SKM-1 (cell line): Measurements from ENCODE around the gene BAZ2B.
A peak's percentile ranks its signal among the peaks of the same experiment; 100 is the strongest.
"Not testable (repeated sequence)": the region's sequence is repeated elsewhere in the genome, so short reads cannot be mapped to it uniquely, and the experiment has no call there.

Experiments
- DNase-seq: peaks from one replicate; lab custom pipeline; 2025; ENCODE audit not compliant: unreplicated experiment; lab: John Stamatoyannopoulos, UW

Gene BAZ2B

DNA sequence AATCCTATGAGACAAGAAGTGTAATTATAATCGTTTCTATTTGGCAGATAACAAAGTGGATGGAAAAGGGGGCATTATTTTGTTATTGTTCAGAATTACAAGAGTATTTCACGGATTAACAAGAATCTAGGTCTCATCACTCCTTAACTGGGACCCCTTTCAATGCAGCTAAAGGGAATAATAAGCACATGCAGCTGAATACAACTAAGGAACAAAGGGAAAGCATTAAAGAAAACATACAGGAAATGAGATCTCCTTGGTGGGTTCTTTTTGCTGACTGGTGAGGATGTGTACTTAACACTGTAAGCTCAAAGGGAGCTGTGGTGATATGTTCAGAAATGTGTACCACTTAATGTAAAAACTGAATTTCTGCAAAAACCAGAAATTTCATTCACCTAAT lies 189.3 kb downstream of the BAZ2B start:
- no peak for DNase-seq

- DNase-seq: no peak
These were observed 196.9 kb downstream of the BAZ2B start for GRCh38 chr2:159419403-159419802.

DNA sequence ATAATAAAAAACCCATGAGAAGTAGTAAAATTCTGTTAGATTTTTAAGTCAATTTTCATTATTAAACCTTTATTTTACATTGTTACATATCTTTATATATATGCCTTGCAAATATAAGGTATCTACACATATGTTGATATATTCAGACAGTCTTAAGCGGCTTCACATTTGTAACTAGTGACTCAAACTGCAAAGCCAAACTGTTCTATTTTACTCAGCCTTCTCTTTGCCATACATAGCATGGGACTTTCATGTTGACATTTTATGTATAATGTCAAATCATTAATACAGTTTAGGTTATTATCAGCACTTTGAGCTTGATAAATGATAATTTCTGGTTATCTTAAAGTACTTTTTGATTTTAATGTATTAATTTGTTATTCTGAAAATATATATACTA lies 204.9 kb downstream of the BAZ2B start:
- no peak for DNase-seq

DNA sequence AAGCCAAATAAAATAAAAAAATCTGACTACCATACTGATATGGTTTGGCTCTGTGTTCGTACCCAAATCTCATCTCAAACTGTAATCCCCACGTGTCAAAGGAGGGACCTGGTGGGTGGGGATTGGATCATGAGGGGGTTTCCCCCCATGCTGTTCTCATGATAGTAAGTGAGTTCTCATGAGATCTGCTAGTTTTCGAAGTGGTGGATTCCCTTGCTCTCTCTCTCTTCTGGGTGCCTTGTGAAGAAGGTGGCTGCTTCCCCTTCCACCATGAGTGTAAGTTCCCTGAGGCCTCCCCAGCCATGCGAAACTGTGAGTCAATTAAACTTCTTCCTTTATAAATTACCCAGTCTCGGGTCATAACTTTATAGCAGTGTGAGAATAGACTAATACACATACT lies 206.1 kb downstream of the BAZ2B start:
- no peak for DNase-seq

DNA sequence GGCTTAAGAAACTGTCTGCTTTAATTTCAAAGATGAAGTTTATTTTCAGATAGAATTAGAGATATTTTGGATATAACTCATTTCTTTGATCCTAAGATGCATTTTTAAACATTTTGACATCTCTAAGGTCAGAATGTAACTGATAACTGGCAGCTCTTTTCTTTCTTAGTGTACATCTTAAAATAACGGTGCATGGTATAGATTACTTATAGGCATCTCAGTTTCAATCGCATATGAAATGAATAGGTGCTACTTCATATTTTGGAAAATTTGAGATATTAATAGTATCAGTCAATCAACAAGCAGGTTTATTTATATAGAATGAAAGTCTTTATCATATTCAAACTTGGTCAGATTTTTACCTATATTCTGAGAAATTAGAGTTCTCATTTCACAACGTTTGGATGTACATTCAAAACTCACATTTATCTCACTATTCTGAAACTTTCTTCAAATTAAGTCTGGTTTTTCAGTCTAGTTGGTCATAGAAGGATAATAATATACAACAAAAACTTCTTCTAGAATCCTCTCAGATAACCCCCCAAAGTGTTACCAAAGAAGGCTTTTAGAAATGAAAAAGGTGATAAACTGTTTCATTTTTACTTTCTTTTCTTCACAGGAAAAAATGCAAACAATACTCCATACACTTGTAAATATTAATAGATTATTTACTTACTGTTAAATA lies 207.1 kb downstream of the BAZ2B start:
- DNase-seq: no peak

DNA sequence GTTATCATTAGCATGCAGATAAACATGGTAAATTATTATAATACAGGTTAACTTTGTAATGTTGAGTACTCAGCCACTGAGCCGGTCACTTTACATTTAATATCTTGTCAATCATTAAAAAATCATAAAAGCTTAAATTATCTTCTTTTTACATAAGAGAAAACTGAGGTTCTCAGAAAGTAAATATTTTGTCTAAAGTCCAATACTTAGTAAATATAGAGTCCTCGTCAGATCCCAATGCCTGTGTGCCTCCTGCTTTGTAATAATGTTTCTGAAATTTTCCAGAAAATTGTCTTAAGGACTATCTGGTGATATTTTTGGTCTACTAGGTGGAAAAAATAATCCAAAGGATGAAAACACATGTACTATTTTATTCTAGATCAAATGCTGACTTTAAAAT lies 213.6 kb downstream of the BAZ2B start:
- DNase-seq: no peak

DNA sequence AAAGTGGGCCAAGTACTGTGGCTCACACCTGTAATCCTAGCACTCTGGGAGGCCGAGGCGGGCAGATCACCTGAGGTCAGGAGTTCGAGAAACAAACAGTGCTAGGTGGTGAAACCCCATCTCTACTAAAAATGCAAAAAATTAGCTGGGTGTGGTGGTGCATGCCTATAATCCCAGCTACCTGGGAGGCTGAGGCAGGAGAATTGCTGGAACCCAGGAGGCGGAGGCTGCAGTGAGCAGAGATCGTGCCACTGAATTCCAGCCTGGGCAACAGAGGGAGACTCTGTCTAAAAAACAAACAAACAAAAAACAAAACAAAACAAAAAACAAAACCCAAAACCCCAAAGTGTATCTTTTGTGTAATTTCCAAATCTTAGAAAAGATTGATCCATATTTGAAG lies 214.2 kb downstream of the BAZ2B start:
- DNase-seq: not testable (repeated sequence)

GRCh38 chr2:159399716-159400415 lies 216.5 kb downstream of the BAZ2B start:
- DNase-seq: no peak

DNA sequence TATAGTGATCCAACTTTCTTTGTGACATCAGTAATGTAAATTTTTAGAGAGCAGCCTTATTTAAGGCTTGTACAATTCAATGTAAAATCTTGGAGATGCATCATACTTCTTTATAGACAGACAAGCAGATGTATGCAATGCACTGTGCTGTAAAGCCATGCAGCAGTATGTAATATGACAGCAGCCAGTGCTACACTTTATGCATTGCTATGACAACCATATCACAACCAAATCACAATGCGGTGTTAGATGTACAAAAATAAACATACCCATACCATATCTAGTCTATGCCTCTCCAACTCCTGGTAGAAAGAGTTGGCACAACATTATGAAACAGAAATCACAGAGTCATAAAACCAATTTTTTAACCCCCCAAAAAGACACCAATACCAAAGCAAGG lies 219.5 kb downstream of the BAZ2B start:
- DNase-seq: no peak

DNA sequence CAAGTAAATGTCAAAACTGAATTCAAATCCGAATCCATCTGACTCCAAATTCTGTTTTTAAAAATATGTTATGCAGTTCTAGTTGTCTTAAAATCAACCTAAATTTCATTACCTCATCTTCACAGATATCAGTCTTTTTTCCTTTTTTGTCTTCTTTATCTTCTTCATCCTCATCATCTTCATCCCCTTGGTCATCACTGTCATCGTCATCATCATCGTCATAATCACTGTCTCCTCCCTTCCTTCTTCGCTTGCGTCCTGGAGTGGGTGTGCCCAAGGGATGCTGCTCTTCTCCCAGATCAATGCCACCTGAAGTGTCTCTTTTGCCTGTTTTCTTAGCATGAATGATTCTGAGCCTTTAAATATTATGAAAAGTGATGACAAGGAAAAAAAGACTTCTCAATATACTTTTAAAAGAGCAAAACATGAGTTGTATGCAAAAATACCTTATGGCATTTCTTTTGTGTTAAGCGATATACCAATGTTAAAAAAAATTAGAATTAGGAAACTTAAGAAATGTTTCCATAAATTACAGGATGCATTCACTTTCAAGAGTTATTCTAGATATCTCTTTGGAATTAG lies 233.8 kb downstream of the BAZ2B start:
- no peak for DNase-seq

DNA sequence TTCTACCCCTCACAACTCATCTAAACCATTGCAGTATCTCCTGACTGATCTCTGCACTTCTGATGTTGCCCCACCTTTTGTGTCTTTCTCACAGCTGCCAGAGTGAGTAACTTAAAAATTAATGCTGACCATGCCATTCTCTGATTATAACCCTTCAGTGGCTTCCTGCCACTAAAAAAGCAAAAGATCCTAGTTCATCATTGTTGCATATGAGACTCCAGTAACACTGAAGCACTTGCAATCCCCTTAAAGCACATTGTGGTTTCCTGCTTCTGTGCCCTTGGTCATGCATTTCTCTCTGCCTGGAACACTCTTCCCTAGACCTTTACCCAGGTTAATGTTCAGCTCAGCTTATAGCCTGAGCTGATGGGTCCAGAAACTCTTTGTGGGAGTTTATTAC lies 234.8 kb downstream of the BAZ2B start:
- DNase-seq: no peak

DNA sequence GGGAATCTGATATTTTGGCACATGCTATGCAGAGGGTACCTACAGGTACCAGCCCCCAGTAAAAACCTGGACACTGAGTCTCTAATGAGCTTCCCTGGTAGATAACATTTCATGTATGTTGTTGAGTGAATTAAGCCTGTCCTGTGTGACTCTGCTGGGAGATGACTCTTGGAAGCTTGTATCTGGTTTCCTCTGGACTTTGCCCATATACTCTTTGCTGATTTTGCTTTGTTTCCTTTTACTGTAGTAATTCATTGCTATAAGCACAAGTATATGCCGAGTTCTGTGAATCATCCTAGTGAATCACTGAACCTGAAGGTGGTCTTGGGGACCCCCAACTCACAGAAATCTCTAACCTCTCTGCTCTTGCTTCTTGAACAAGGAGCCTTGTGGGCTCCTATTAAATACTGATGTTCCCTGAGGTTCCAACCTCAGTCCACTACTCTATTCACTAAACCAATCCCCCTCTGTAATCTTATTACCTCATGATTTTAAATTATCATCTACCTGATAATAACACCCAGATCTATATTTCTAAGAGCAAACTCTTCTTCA lies 235.6 kb downstream of the BAZ2B start:
- DNase-seq: no peak

GRCh38 chr2:159379181-159379580 lies 237.2 kb downstream of the BAZ2B start:
- DNase-seq: no peak

GRCh38 chr2:159375241-159375640 lies 241.1 kb downstream of the BAZ2B start:
- no peak for DNase-seq

DNA sequence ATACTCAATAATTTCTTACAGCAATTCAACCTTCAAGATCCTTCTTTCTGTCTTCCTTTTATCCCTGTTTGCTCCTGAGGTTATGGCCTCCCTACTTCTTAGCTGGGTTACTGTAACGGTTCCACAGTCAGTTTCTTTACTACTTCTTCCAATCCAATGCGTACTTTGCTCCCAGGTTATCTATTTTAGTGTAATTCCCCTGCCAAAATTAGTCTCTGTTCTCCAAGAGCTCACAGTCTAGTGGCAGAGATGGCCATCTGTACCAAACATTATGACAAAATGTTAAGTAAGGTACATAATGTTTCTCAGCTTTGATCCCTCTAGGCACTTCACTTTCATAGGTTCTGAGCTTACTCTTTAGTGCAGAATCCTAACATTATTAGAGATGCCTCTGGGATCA lies 244.8 kb downstream of the BAZ2B start:
- no peak for DNase-seq

- DNase-seq: no peak
These were observed 249.8 kb downstream of the BAZ2B start for GRCh38 chr2:159366538-159366937.

DNA sequence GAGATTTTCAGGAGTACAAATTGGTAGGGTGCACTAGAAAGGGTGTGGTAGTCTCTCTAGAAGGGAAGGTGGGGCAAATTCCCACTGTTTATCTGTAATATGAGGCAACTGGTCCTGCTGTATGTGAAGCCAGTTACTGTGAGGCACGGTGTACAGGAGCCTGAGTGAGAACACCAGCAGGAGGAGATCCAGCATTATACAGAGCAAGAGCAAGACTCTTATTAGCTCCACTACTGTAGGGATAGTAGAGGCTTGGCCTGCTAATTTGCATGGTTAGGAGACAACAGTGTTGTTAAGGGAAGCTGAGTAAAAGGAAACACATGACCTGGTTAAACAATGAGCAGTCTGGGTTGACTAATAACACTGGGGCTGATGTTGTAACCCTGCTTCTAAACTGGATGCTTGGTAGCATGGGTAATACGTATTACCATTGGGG lies 253.5 kb downstream of the BAZ2B start:
- peak; percentile 76 for DNase-seq

- no peak for DNase-seq
These were observed 254.3 kb downstream of the BAZ2B start for GRCh38 chr2:159362094-159362493.

DNA sequence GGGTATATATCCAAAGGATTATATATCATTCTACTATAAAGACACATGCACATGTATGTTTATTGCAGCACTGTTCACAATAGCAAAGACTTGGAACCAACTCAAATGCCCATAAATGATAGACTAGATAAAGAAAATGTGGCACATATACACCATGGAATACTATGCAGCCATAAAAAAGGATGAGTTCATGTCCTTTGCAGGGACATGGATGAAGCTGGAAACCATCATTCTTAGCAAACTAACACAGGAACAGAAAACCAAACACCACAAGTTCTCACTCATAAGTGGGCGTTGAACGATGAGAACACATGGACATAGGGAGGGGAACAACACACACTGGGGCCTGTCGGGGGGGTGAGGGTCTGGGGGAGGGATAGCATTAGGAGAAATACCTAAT lies 254.7 kb downstream of the BAZ2B start:
- not testable (repeated sequence) for DNase-seq

DNA sequence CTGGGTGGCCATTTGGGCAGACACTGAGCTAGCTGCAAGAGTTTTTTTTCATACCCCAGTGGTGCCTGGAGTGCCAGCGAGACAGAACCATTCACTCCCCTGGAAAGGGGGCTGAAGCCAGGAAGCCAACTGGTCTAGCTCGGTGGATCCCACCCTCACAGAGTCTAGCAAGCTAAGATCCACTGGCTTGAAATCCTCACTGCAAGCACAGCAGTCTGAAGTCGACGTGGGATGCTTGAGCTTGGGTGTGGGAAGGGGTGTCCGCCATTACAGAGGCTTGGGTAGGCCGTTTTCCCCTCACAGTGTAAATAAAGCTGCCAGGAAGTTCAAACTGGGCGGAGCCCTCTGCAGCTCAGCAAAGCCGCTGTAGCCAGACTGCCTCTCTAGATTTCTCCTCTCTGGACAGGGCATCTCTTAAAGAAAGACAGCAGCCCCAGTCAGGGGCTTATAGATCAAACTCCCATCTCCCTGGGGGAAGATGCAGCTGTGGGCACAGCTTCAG lies 260.2 kb downstream of the BAZ2B start:
- DNase-seq: no peak

DNA sequence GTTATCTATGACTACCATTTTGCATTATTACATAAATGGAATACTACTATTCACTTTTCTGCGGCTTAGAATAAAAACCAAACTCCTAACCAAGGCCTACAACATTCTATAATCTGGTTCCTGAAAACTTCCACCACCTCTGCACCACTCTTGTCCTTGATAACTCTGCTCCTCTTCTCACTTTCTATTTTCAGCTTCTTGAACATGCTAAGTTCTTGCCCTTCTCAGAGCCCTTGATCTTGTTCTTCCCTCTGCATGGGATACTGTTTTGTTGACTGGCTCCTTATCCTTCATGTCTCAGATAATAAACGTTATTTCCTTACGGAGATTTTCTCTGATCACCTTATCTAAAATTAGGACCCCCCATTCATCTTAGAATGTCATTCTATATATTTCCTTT lies 264.4 kb downstream of the BAZ2B start:
- no peak for DNase-seq
